H1 (cell line): Measurements from ENCODE around the gene RXFP1. TPM values are rescaled to one million over a fixed set of nuclear protein-coding genes. Genes with fewer than 3 reads are reported as not detected.

Experiments used
- ATF3 ChIP-seq: IDR thresholded peaks from 2 replicates; pipeline ENCODE4 v1.6.1; 2011; ENCODE audit warnings: low read depth, mild to moderate bottlenecking, low read length; ENCODE audit not compliant: insufficient read depth
- JUN ChIP-seq: IDR thresholded peaks from 2 replicates; pipeline ENCODE4 v1.6.1; 2011; ENCODE audit warnings: low read depth, mild to moderate bottlenecking, improper control_type of control experiment, low read length
- RAD21 ChIP-seq, 2 experiments: IDR thresholded peaks in 1 of 2; conservative IDR thresholded peaks in 1 of 2; 2 replicates each; pipeline ENCODE4 v1.6.1; 2011; ENCODE audit warnings: low read depth in 2 of 2, low read length in 2 of 2, improper control_type of control experiment in 1 of 2, inconsistent platforms in 1 of 2, mild to moderate bottlenecking in 1 of 2, moderate library complexity in 1 of 2
- RNF2 ChIP-seq: fragments of 200-900, 300-1000 bp; sonication (generic); IDR thresholded peaks from 2 replicates; pipeline ENCODE4 v1.7.1; 2016; ENCODE audit warnings: borderline replicate concordance, low read depth, mild to moderate bottlenecking, antibody characterized with exemption, low read length; ENCODE audit not compliant: poor library complexity, severe bottlenecking; ENCODE audit errors: missing control alignments
- polyA plus RNA-seq, 7 experiments: library from polyadenylated mRNA; depleted of rRNA in 3 of 7; stranded (reverse) in 5 of 7; unstranded in 2 of 7; fragments of >200 nt in 5 of 7; fragments of 200-250 nt in 2 of 7; gene quantifications; 1 replicate in 5 of 7; 2 replicates in 1 of 7; 4 replicates in 1 of 7; pipeline versions ENCODE4 v1.2.1 to v1.2.3, GENCODE V29; 2011 to 2013; ENCODE audit warnings: missing spikeins in 2 of 7, mixed read lengths in 2 of 7
- total RNA-seq: library from RNA; stranded (reverse); fragmentation: NEBNext Ultra II Directional; extraction: Animal tissue kit (Norgen Biotek cat#: 25700); gene quantifications from 2 replicates; pipeline ENCODE4 v1.2.1, GENCODE V29; 2021
- TF ChIP-seq, protein P1 (sequence below): fragments of 300-600 bp; sonication (generic); IDR thresholded peaks from 2 replicates; pipeline ENCODE4 v1.7.1; 2012; ENCODE audit warnings: low read length, moderate library complexity, mild to moderate bottlenecking, inconsistent platforms; ENCODE audit not compliant: insufficient replicate concordance
- TF ChIP-seq, protein P2 (sequence below), 3 experiments: IDR thresholded peaks; 1 replicate in 2 of 3; 2 replicates in 1 of 3; pipeline versions ENCODE4 v1.5.1 to v1.6.1; 2011; ENCODE audit warnings: low read length in 3 of 3, mild to moderate bottlenecking in 3 of 3, inconsistent platforms in 2 of 3, low read depth in 1 of 3, moderate library complexity in 1 of 3; ENCODE audit not compliant: insufficient read depth in 1 of 3; ENCODE audit errors: control extremely low read depth in 1 of 3

RXFP1 gene
- total and polyA plus RNA-seq, 2 of the 8 experiments (the other 6 are each of a cell fraction or from before 2014, with no cell fraction given): 0.14 to 0.56 TPM

DNA sequence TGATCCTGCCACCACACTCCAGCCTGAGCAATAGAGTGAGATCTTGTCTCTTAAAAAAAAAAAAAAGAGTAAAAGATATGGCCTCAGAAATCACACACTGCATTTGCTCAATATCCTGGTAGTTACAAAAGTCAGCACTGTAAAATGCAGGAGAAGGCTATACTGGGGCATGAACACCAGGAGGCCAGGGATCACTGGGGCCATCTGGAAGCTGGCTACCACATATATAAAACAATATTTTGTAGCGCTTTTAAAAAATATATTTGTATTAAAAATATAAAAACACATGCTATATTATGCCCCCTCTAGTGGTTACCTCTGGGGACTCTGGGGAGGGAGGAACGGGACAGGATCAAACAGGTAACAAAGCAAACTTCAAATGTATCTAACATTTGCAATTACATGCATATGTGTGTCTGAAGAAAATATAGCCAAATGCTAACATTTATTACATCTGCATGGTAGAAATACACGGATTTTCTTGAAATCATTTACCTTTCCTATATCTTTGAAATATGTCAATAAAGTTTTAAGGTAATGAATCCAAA, 146.0 kb downstream of the RXFP1 start (continued):
- TF ChIP-seq, protein P1, sequence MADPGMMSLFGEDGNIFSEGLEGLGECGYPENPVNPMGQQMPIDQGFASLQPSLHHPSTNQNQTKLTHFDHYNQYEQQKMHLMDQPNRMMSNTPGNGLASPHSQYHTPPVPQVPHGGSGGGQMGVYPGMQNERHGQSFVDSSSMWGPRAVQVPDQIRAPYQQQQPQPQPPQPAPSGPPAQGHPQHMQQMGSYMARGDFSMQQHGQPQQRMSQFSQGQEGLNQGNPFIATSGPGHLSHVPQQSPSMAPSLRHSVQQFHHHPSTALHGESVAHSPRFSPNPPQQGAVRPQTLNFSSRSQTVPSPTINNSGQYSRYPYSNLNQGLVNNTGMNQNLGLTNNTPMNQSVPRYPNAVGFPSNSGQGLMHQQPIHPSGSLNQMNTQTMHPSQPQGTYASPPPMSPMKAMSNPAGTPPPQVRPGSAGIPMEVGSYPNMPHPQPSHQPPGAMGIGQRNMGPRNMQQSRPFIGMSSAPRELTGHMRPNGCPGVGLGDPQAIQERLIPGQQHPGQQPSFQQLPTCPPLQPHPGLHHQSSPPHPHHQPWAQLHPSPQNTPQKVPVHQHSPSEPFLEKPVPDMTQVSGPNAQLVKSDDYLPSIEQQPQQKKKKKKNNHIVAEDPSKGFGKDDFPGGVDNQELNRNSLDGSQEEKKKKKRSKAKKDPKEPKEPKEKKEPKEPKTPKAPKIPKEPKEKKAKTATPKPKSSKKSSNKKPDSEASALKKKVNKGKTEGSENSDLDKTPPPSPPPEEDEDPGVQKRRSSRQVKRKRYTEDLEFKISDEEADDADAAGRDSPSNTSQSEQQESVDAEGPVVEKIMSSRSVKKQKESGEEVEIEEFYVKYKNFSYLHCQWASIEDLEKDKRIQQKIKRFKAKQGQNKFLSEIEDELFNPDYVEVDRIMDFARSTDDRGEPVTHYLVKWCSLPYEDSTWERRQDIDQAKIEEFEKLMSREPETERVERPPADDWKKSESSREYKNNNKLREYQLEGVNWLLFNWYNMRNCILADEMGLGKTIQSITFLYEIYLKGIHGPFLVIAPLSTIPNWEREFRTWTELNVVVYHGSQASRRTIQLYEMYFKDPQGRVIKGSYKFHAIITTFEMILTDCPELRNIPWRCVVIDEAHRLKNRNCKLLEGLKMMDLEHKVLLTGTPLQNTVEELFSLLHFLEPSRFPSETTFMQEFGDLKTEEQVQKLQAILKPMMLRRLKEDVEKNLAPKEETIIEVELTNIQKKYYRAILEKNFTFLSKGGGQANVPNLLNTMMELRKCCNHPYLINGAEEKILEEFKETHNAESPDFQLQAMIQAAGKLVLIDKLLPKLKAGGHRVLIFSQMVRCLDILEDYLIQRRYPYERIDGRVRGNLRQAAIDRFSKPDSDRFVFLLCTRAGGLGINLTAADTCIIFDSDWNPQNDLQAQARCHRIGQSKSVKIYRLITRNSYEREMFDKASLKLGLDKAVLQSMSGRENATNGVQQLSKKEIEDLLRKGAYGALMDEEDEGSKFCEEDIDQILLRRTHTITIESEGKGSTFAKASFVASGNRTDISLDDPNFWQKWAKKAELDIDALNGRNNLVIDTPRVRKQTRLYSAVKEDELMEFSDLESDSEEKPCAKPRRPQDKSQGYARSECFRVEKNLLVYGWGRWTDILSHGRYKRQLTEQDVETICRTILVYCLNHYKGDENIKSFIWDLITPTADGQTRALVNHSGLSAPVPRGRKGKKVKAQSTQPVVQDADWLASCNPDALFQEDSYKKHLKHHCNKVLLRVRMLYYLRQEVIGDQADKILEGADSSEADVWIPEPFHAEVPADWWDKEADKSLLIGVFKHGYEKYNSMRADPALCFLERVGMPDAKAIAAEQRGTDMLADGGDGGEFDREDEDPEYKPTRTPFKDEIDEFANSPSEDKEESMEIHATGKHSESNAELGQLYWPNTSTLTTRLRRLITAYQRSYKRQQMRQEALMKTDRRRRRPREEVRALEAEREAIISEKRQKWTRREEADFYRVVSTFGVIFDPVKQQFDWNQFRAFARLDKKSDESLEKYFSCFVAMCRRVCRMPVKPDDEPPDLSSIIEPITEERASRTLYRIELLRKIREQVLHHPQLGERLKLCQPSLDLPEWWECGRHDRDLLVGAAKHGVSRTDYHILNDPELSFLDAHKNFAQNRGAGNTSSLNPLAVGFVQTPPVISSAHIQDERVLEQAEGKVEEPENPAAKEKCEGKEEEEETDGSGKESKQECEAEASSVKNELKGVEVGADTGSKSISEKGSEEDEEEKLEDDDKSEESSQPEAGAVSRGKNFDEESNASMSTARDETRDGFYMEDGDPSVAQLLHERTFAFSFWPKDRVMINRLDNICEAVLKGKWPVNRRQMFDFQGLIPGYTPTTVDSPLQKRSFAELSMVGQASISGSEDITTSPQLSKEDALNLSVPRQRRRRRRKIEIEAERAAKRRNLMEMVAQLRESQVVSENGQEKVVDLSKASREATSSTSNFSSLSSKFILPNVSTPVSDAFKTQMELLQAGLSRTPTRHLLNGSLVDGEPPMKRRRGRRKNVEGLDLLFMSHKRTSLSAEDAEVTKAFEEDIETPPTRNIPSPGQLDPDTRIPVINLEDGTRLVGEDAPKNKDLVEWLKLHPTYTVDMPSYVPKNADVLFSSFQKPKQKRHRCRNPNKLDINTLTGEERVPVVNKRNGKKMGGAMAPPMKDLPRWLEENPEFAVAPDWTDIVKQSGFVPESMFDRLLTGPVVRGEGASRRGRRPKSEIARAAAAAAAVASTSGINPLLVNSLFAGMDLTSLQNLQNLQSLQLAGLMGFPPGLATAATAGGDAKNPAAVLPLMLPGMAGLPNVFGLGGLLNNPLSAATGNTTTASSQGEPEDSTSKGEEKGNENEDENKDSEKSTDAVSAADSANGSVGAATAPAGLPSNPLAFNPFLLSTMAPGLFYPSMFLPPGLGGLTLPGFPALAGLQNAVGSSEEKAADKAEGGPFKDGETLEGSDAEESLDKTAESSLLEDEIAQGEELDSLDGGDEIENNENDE: peak; percentile 44
- TF ChIP-seq RAD21 (IDR thresholded peaks at IDR 0.05 in 1 of 2, conservative IDR thresholded peaks at IDR 0.05 in 1 of 2; ENCODE audit: low read depth in 2 of 2, low read length in 2 of 2) (peak; percentile 54 to 62), ATF3 (no peak), RNF2 (no peak), JUN (no peak)
- TF ChIP-seq, protein P2, sequence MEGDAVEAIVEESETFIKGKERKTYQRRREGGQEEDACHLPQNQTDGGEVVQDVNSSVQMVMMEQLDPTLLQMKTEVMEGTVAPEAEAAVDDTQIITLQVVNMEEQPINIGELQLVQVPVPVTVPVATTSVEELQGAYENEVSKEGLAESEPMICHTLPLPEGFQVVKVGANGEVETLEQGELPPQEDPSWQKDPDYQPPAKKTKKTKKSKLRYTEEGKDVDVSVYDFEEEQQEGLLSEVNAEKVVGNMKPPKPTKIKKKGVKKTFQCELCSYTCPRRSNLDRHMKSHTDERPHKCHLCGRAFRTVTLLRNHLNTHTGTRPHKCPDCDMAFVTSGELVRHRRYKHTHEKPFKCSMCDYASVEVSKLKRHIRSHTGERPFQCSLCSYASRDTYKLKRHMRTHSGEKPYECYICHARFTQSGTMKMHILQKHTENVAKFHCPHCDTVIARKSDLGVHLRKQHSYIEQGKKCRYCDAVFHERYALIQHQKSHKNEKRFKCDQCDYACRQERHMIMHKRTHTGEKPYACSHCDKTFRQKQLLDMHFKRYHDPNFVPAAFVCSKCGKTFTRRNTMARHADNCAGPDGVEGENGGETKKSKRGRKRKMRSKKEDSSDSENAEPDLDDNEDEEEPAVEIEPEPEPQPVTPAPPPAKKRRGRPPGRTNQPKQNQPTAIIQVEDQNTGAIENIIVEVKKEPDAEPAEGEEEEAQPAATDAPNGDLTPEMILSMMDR (IDR thresholded peaks at IDR 0.05; ENCODE audit: control extremely low read depth in 1 of 3, insufficient read depth in 1 of 3, low read depth in 1 of 3, low read length in 3 of 3): peak; percentile 51 to 66 (median 63)
